ENCODE data around the gene KAZALD1. TPM values are rescaled to one million over a fixed set of nuclear protein-coding genes. Genes with fewer than 3 reads are reported as not detected.

KAZALD1 gene
- total RNA-seq, 6 experiments from 2014 or later, result 0.22 to 1.1 (median 0.57) TPM

- no peaks in the 10 kb centered on the region for H3K36me3 ChIP-seq
- intact Hi-C loops (cut with DNase I), result no loop called here
- no peaks in the 10 kb centered on the region for H3K27me3 ChIP-seq
- ATAC-seq (no peak), DNase-seq (no peak)
- H3K4me1 ChIP-seq, result peaks cover 0 to 31% (median 13%) of the 10 kb centered on the region in 4 donors
- H3K9me3 ChIP-seq, result no peaks in the 10 kb centered on the region
- WGBS (ENCODE audit: insufficient coverage, low coverage, low lambda C conversion rate, missing lambda C conversion rate), result 91% methylated on average over 2 of the region's 3 CpGs
- peak overlapping the region in 2 of 3 donors; percentile 9 to 28 for H3K4me3 ChIP-seq
- TF ChIP-seq CTCF (IDR thresholded peaks at IDR 0.05) (no peak), POLR2A (IDR thresholded peaks at IDR 0.05) (no peak)
- no peak overlapping the region for H3K27ac ChIP-seq
These were observed 3.8 kb downstream of the KAZALD1 start for GRCh38 chr10:101065481-101066145.

DNA sequence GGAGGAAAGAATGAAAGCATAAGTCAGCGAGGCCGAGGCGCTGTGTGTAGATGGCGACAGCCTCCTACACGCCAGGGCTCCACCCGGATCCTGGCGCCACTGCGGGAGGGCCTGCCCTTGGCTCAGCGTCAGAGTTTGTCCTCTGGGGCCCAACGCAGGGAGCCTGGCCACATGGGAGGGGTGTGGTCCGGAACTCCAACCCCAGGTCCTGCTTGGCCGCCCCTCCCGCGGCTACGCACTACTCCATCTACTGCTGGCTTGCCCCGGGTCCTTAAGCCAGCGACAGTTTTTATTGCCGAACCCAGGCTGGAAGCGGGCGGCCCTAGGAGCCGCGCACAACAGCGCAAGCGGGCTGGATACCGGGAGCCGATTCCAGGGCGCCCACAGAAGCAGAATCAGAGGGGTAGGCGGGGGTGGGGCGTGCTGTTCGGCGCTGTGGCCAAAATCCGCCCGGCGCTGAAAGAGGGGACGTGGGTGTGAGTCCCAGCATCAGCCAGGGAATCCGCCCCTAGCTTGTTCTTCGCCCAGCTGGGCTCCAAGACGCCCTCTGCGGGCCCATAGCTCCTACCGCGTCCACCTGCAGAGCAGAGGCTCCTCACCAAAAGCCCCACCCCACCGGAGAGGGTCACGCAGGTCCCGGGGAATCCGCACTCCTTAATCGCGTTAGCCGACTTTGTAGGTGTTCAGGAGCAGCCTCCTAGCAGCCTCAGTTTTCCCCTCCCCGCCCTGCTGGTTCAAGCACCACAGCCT, 4.5 kb downstream of the KAZALD1 start:
- H3K36me3 ChIP-seq, result no peaks in the 10 kb centered on the region
- WGBS (ENCODE audit: insufficient coverage, low coverage, low lambda C conversion rate, missing lambda C conversion rate), result 10% methylated on average over 19 of the region's 49 CpGs
- peak; percentile 44 to 58 (median 54) for ATAC-seq
- no peak for TF ChIP-seq POLR2A (IDR thresholded peaks at IDR 0.05)
- peak; percentile 14 to 47 (median 34) for TF ChIP-seq CTCF (IDR thresholded peaks at IDR 0.05)
- no peaks in the 10 kb centered on the region for H3K9me3 ChIP-seq
- intact Hi-C loops (cut with DNase I), result no loop called here
- peak overlapping the region; percentile 9 to 28 (median 10) for H3K4me3 ChIP-seq
- peaks cover 0 to 31% (median 12%) of the 10 kb centered on the region in 4 donors for H3K4me1 ChIP-seq
- H3K27me3 ChIP-seq, result no peaks in the 10 kb centered on the region
- no peak overlapping the region for H3K27ac ChIP-seq
- peak; percentile 57 to 70 (median 68) for DNase-seq

GRCh38 chr10:101066896-101067355, 5.1 kb downstream of the KAZALD1 start:
- Histone ChIP-seq H3K36me3 (no peaks in the 10 kb centered on the region), H3K4me1 (peaks cover 0 to 31% (median 10%) of the 10 kb centered on the region in 4 donors), H3K27ac (no peak overlapping the region), H3K9me3 (no peaks in the 10 kb centered on the region), H3K4me3 (peak overlapping the region; percentile 38 to 51 (median 44)), H3K27me3 (no peaks in the 10 kb centered on the region)
- TF ChIP-seq POLR2A (IDR thresholded peaks at IDR 0.05) (no peak), CTCF (IDR thresholded peaks at IDR 0.05) (no peak)
- no peak for ATAC-seq
- intact Hi-C loops (cut with DNase I), result no loop called here
- WGBS (ENCODE audit: insufficient coverage, low coverage, low lambda C conversion rate, missing lambda C conversion rate), result 0% methylated on average over 27 of the region's 31 CpGs
- DNase-seq, result no peak

GRCh38 chr10:101067356-101068083, 5.7 kb downstream of the KAZALD1 start:
- Histone ChIP-seq H3K27ac (no peak overlapping the region), H3K27me3 (no peaks in the 10 kb centered on the region), H3K4me1 (peaks cover 0 to 27% (median 8%) of the 10 kb centered on the region in 4 donors), H3K9me3 (no peaks in the 10 kb centered on the region), H3K4me3 (peak overlapping the region; percentile 38 to 51 (median 44)), H3K36me3 (no peaks in the 10 kb centered on the region)
- ATAC-seq, result peak; percentile 78 to 84 (median 82)
- WGBS (ENCODE audit: insufficient coverage, low coverage, low lambda C conversion rate, missing lambda C conversion rate), result 2% methylated on average over 36 of the region's 43 CpGs
- DNase-seq, result peak in 2 of 3 donors; percentile 59 to 75
- intact Hi-C loops (cut with DNase I), result no loop called here
- TF ChIP-seq CTCF (IDR thresholded peaks at IDR 0.05) (peak; percentile 80 to 91 (median 88)), POLR2A (IDR thresholded peaks at IDR 0.05) (no peak)
